Measurements from ENCODE around the gene MBOAT2. TPM values are rescaled to one million over a fixed set of nuclear protein-coding genes. Genes with fewer than 3 reads are reported as not detected.
A peak's percentile ranks its signal among the peaks of the same experiment; 100 is the strongest.

MBOAT2 gene
- total and polyA plus RNA-seq, 2 of the 13 experiments (the other 11 are each of a cell fraction or from before 2014, with no cell fraction given) = 0.11 to 0.36 TPM

- DNase-seq (ENCODE audit: low spot score) = no peak
- peak; percentile 67 for ATAC-seq
- no peaks in the 10 kb centered on the region for H3K79me2 ChIP-seq (ENCODE audit: insufficient read depth, low read length)
- no peaks in the 10 kb centered on the region for H3K9me3 ChIP-seq (ENCODE audit: low read length)
- 0% methylated on average over 3 of the region's 3 CpGs for WGBS (ENCODE audit: low lambda C conversion rate)
- no peaks in the 10 kb centered on the region for H4K20me1 ChIP-seq (ENCODE audit: insufficient read depth, low read length)
- H3K4me2 ChIP-seq (ENCODE audit: low read depth, low read length) = no peak overlapping the region
- FAIRE-seq = peak; percentile 18
- intact Hi-C loops (cut with micrococcal nuclease; ENCODE audit: unreplicated experiment) = no loop called here
- ChIA-PET POLR2A (no interaction called here), CTCF (ENCODE audit: low intra/inter-chr PET ratio, low total read pairs) (no interaction called here)
- peaks cover 0 to 14% of the 10 kb centered on the region in 2 experiments; a peak in 3 of 5 replicates for H3K27me3 ChIP-seq (ENCODE audit: control insufficient read depth in 1 of 2, insufficient read depth in 2 of 2, low read length in 2 of 2)
- H3K36me3 ChIP-seq (replicated peaks in 1 of 2; ENCODE audit: control insufficient read depth in 1 of 2, insufficient read depth in 2 of 2, low read length in 2 of 2) = no peaks in the 10 kb centered on the region
- no peak overlapping the region for H2AFZ ChIP-seq (ENCODE audit: low read length)
- H3K9ac ChIP-seq (ENCODE audit: insufficient read depth, low read depth, low read length) = no peak overlapping the region
- BruUV-seq (replicated peaks) = no TSS peak
- TF ChIP-seq ZNF709 (CRISPR knock-in tag; IDR thresholded peaks at IDR 0.05) = no peak
- no peak for TF ChIP-seq ZNF207 (IDR thresholded peaks at IDR 0.05; ENCODE audit: borderline replicate concordance)
- no peak for TF ChIP-seq ZNF558 (CRISPR knock-in tag; IDR thresholded peaks at IDR 0.05; ENCODE audit: borderline replicate concordance)
- TF ChIP-seq DMTF1 (CRISPR knock-in tag; IDR thresholded peaks at IDR 0.05) = no peak
- no peak for TF ChIP-seq DPF2 (CRISPR knock-in tag; IDR thresholded peaks at IDR 0.05; ENCODE audit: borderline replicate concordance, low read depth)
- TF ChIP-seq HHEX (CRISPR knock-in tag; IDR thresholded peaks at IDR 0.05) = no peak
- TF ChIP-seq NFYB (CRISPR knock-in tag; IDR thresholded peaks at IDR 0.05) = no peak
- TF ChIP-seq, protein P1, sequence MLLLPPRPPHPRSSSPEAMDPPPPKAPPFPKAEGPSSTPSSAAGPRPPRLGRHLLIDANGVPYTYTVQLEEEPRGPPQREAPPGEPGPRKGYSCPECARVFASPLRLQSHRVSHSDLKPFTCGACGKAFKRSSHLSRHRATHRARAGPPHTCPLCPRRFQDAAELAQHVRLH (CRISPR knock-in tag; IDR thresholded peaks at IDR 0.05; ENCODE audit: borderline replicate concordance, low read depth) = no peak
- TF ChIP-seq ZNF567 (CRISPR knock-in tag; IDR thresholded peaks at IDR 0.05; ENCODE audit: borderline replicate concordance) = no peak
- TF ChIP-seq ZNF101 (CRISPR knock-in tag; IDR thresholded peaks at IDR 0.05; ENCODE audit: borderline replicate concordance, low read depth) = no peak
- TF ChIP-seq ZNF878 (CRISPR knock-in tag; IDR thresholded peaks at IDR 0.05) = no peak
- TF ChIP-seq, protein P2, sequence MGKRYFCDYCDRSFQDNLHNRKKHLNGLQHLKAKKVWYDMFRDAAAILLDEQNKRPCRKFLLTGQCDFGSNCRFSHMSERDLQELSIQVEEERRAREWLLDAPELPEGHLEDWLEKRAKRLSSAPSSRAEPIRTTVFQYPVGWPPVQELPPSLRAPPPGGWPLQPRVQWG (CRISPR knock-in tag; IDR thresholded peaks at IDR 0.05; ENCODE audit: borderline replicate concordance, low read depth) = no peak
- no peak for TF ChIP-seq CHD2 (IDR thresholded peaks at IDR 0.05; ENCODE audit: low read depth, low read length)
- no peak for TF ChIP-seq ZNF260 (CRISPR knock-in tag; IDR thresholded peaks at IDR 0.05; ENCODE audit: borderline replicate concordance, low read depth)
- peaks cover 18% of the 10 kb centered on the region for H3K4me1 ChIP-seq (ENCODE audit: insufficient read depth, low read length)
- H3K27ac ChIP-seq (ENCODE audit: extremely low read length, insufficient read depth, low read length) = no peak overlapping the region
- no peak overlapping the region for H3K4me3 ChIP-seq (replicated peaks in 1 of 3; ENCODE audit: insufficient read depth in 1 of 3, low read depth in 2 of 3, low read length in 3 of 3)
- in situ Hi-C loops (cut with HindIII; ENCODE audit: extremely low pct_ligation_motif_present, low pct_unique_long_range_greater_than_20kb) = no loop called here
These were observed 81.1 kb downstream of the MBOAT2 start for GRCh38 chr2:8922431-8922830.

All from HepG2 (cell line).